NCI-H82 treated with DMSO at 0.1 percent for 48 hours (cell line): Measurements from ENCODE around the gene STPG3.

Experiments used
- DNase-seq: peaks from one replicate; lab custom pipeline; 2025; ENCODE audit not compliant: unreplicated experiment; lab: John Stamatoyannopoulos, UW

The STPG3 gene

DNA sequence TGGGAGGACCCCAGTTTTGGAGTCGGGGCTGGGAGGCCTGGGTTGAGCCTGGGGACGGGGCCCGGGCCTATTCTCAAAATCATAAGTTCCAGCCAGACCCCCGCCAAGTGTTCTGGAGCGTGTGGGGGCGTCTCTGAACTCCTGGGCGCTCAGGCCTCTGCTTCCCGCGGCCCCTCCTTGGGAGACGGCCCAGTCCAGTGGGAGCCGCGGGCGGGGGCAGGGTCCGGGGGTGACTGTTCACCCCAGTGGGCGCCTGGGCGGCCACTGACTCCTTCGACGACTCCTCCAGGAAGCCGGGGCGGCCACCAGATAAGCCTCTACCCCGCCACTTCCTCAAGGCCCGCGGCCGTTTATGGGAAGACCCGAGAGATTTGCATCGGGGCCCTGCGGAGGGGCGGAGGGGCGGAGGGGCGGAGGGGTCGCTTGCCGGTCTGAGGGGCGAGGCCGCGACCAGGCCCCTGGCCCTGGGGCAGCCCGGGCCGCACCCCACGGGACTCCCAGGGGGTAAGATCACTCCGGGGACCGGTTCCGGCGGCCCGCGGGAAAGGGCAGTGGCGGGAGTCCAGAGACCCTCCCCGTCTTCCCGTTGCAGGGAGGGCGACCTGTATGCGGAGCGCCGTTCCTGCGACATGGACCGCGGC is 27.1 kb downstream of the STPG3 start:
- no peak for DNase-seq

- DNase-seq, result no peak
These were observed 27.9 kb downstream of the STPG3 start for GRCh38 chr9:137278721-137279711.

DNA sequence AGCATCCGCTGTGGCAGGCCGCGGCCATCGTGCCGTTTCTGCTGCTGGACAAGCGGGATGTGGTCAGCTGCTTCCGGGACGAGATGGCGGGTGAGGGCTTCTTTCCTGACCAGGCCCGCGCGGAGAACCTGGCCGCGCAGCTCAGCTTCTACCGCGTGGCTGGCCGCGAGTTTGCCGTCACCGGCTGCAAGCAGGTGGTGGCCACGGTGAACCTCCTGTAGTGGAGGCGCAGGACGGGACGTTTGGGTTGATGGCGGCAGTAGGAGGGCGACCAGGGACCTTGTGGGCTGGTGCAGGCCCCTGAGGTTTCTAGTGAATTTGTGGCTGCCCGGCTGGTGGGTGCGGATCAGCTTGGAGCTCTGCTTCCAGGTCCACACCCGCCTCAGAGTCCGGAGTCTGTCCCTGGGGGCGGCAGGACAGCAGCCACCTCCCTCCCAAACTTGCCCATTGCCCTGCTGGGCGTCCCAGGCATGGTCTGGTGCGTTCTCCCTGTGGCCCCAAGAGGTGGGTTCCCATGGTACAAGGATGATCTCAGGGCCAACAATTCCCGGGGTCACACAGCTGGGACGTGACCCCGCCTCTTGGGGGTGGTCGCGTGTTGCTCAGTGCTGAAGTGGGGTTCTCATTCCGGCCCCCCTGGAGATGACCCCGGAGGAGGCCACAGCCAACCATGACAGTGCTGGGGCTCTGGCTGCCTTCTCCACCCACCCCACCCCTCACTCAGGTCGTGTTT is 28.8 kb downstream of the STPG3 start:
- DNase-seq, result no peak

GRCh38 chr9:137280474-137281344 is 29.6 kb downstream of the STPG3 start:
- DNase-seq, result no peak

- DNase-seq, result no peak
These were observed 30.4 kb downstream of the STPG3 start for GRCh38 chr9:137281345-137282116.

DNA sequence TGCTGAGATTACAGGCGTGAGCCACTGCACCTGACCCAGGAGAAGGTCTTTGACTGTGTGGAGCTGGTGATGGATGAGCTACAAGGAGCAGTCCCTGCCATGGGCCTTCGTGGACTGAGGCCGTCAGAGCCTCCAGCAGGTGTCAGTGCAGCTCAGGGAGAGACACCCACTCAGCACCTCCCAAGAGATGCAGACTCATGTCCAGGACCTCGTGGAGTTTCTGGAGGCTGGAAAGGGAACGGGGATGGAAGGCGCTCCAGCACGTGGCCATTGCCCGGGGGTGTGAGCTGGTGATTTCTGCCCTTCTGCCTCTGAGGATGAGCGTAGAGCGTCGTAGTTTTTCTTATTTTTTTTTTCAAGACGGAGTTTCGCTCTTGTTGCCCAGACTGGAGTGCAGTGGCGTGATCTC is 35.9 kb downstream of the STPG3 start:
- peak; percentile 13 for DNase-seq

- no peak for DNase-seq
These were observed 42.0 kb downstream of the STPG3 start for GRCh38 chr9:137293094-137293481.

DNA sequence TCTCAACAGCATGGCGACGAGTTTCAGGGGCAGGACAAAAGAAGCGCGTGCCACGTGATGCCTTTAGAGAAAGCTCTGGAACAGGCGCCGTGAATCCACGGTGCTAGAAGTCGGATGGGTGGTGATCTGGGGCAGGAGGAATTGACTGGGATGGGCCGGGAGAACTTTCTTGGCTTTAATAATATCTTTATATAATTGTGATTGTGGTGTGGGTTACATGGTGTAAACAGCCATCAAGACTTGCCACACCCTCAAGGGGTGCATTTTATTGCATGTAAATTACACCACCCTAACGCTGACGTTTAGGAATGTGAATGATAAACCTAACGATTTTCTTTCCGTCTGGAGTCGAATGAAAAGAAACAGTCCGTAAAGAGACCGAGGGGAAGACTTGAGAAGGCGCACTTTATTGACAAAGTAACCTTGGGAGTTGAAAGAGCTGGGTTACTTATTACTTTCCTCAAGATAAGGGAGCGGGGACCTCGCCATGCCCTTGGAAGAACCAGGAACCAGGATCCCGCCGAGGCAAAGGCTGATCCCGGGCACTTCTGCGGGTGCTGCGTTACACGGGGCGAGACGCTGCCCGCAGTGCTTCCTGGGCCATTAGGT is 42.5 kb downstream of the STPG3 start:
- no peak for DNase-seq

GRCh38 chr9:137294091-137294680 is 43.1 kb downstream of the STPG3 start:
- DNase-seq, result no peak

- no peak for DNase-seq
These were observed 43.7 kb downstream of the STPG3 start for GRCh38 chr9:137294681-137295237.

DNA sequence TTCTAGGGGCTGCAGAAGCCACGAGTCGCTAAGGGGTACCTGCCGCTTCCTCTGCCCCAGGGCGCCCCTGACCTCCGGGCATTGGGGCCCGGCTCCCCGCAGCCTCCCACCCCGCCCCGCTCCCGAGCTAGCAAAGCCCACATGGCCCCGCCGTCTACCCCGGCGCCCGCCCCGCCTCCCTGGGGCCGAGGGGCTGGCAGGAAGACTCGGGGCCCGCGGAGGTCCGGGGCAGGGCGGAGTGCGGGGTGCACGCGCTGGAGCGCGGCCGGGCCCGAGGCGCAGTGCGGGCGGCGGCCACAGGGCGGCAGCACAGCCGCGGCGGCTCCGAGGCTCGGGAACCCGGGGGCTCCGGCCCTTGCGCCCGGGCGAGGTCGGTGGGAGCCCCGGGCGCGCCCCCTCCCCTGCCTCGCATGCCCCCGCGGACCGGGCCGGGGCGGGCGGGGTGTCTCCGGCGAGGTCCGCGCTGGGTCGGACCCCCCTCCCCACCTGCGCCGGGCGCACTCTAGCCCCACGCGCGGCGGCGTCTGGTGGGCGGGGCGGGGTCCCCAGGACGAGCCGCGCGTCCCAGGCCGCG is 44.2 kb downstream of the STPG3 start:
- no peak for DNase-seq

GRCh38 chr9:137295849-137296669 is 45.0 kb downstream of the STPG3 start:
- DNase-seq, result no peak

GRCh38 chr9:137296670-137297664 is 45.9 kb downstream of the STPG3 start:
- DNase-seq, result no peak

GRCh38 chr9:137297966-137298365 is 46.9 kb downstream of the STPG3 start:
- no peak for DNase-seq

DNA sequence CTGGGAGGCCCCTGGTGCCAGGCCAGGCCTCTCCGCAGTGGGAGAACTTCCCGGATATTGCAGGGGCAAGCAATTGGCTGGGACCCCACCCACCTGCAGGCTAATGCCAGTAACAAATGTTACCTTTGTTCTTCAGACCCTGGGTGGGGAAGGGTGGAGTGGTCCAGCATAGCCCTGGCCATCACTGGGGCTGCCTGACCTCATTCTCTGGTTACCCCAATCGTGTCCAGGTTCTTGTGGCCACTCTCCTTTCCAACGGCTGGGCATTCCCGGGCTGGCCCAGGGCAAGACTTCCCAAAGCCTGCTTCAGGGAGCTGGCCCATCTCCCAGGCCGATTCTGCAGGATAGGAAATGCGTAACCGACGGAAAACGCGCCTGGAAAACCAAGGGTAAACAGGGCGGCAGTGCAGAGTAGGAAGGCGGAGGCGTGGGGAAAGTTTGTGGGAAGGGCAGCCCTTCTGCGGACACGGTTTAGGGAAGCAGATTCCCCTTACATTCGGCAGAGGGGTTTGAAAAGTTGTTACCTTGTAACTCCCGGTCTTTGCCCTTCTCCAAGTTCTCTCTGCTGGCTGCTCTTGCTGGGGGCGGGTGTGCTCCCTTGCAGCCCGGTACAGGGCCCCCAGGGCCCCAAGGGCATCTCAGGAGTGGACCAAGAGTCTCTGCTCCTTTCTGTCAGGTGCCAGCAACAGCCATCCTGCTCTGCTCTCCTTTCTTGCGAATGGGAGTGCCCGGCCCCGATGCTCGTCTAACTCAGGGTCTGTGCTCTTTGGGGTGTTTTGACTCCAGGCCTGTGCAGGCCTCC is 47.5 kb downstream of the STPG3 start:
- no peak for DNase-seq

GRCh38 chr9:137299203-137299565 is 48.1 kb downstream of the STPG3 start:
- no peak for DNase-seq
